NCI-H345 treated with DMSO at 0.1 percent for 48 hours (cell line): Measurements from ENCODE around the gene MTFR1L.

Source experiments
- DNase-seq: peaks from one replicate; lab custom pipeline; 2025; ENCODE audit not compliant: unreplicated experiment; lab: John Stamatoyannopoulos, UW

MTFR1L gene

DNA sequence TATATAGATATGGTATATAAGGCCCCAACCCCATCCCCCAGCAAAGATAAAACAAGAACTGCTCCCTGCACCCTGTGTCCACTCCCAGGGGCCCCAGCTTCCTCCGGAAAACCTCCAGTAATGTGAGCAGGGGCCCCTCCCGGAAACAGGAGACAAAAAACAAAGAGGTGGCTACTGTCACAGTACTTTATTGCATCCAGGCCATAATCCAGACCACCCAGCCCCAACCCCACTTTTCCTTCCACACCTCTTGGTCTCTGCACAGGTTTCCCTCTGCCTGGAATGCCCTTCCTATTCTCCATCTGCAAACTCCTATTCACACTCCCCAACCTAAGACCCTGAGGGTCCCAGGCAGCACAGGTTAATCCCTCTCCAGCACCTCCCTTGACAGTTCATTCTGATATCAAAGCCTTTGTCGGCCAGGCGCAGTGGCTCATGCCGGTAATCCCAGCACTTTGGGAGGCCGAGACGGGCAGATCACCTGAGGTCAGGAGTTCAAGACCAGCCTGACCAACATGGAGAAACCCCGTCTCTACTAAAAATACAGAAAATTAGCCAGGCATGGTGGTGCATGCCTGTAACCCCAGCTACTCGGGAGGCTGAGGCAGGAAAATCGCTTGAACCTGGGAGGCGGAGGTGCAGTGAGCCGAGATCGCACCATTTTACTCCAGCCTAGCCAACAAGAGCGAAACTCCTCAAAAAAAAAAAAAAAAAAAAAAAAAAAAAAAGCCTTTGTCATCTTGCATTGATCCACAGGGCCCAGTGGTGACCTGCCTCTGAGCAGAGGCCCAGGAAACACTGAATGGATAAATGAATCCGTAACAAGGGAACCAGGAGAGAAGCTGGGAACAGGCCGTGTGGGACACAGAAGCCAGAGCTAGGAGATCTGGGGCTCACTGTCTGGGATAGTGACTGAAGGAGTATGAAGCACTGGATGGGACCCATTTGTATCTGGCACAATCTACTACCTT is 41.8 kb downstream of the MTFR1L start:
- DNase-seq = no peak

DNA sequence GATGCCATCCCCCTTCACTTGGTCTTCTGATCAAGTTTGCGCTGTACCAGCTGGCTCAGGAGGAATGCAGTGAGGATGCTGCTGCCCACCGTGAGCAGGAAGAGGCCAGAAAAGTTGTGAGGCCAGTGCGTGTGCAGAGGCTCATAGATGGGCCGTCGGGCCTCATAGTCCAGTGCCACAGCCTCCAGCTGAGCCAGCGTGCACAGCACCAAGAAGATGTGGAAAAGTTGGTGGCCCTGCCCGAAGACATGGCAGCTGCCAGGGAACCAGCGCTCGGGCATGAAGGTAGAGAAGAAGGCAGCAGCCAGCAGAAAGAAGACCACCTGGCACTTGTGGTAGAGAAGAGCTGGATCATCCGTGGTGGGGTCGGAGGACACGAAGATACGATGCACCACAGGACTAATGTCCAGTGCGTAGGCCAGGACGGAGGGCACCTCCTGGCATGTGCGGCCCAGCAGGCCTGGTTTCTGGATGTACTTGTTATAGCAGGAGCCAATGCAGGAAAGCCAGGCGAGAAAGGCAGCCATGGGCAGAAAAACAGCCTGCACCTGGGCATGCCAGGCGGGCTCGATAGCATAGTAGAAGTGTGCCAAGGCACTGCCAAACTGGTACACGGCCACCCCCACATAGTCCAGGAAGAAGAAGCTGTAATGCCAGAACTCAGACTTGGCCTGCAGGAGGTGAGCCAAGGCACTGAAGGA is 43.2 kb downstream of the MTFR1L start:
- no peak for DNase-seq

DNA sequence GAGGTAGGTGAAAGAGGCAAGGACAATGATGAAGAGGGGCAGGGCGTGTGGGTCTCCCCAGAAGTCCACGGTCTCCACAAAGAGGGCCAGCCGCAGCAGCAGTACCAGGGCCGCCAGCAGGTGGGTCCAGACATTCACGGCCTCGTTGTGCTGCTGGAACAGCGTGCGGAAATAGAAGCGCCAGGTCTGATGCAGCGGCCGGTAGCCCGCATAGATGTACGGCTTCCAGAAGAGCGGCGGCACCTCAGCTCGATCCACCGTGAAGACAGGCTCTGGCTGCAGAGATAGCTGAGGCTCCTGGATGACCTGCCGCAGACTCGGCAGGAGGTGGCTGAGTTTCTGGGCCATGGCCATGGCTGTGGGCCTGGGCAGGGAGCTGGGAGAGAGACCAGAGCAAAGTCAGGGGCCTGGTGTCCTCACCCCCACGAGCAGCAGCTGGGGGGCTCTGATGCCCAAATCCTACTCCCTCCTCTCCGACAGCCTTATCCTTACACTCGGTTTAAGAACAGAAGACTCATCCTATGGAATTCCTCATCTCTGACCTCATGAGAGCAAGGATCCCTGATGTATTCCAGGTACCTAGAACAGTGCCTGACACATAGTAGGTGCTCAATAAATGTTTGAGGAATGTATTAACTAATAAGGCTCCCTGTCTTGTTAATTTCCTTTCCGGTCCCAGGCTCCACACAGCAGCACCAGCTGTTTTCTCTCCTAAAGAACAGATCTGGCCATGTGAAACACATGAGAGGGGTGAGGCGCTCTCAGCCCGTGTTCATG is 43.9 kb downstream of the MTFR1L start:
- no peak for DNase-seq

DNA sequence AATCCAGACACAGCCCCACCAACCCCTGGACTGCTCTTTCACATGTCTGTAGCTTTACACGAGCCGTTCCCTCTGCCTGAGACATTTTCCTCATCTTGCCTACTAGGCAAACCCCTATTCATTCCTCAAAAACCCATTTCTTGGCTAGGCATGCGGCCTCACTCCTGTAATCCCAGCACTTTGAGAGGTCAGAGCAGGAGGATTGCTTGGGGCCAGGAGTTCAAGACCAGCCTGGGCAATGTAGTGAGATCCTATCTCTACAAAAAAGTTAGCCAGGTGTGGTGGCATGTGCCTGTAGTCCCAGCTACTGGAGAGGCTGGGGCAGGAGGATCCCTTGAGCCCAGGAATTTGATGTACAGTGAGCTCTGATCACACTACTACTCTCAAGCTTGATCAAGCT is 44.7 kb downstream of the MTFR1L start:
- DNase-seq = no peak

DNA sequence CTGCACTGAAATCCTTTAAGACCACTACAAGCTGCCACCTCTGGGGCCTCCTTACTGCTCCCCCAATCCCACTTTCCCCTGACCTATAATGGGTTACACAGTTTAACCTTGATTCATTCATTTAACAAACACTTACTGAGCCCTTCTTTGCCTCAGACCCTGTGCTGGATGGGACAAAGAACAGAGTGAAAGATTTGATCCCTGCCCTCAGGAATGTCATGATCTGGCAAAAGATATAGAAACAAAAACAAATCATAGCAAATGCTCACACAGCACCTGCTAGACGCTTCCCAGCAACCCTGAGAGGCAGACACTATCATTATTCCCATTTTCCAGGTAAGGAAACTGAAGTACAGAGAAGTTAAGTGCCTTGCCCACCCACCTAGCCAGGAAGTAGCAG is 46.5 kb downstream of the MTFR1L start:
- DNase-seq = no peak

DNA sequence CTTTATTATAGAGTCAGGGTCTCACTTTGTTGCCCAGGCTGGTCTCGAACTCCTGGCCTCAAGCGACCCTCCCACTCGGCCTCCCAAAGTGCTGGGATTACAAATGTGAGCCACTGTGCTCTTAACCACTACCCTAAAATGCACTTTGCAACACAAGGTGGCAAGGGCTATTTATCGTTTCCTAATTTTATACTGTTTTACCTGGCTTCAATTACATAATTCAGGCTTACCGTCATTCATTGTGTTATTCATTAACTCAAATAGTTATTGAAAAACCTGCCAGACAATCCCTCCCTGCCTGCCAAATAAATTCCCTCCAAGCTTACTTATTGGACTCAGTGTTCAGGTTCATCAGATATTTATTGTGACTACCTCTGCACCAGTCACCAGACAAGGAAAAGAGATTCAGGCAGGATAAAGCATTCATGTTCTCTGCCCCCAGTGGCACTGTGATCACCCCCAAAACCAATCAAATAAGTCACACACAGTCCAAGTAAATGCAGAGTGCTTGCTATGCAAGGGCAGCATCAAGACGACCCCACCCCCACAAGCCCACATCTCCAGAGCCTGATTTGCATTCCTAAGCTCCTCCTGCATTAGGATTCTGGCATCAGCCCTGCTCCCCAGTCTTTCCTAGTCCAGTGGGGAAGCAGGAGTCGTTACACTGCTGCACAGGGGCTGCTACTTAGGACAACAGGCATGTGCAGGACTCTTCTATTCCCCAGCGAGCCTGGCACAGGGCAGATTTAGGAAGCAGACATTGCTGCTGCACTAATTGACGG is 47.6 kb downstream of the MTFR1L start:
- no peak for DNase-seq

DNA sequence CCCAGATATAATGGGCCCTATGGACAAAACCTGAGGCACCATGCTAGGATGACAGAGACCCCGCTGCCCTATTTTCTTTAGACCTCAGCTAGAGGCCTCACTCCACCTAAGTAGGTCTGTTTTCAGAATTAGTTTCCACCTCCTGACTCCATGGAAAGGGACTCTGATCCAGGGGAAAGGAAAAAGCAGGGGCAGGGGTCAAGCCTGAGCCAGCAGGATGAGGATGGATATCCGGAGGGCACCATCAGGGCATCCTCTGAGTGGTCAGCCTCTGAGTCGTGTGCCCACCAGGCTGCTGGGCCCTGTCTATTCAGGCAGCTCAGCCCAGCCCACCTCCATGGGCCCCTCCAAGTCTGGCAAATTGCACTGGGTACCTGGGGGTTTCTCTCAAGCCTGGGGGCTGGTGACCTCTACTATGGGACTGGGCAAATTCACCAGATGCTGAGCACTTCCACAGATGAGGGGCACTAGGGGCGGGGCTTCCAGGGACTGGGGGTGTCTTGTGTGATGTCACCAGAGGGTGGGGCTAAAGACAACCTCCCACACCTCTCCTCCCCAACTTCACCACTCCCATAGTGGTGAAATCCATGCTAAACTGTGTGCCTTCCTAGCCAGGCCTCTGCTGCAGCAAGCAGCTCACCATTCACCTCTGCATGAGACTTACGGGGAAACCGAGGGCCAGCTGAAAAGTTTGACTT is 50.3 kb downstream of the MTFR1L start:
- no peak for DNase-seq

DNA sequence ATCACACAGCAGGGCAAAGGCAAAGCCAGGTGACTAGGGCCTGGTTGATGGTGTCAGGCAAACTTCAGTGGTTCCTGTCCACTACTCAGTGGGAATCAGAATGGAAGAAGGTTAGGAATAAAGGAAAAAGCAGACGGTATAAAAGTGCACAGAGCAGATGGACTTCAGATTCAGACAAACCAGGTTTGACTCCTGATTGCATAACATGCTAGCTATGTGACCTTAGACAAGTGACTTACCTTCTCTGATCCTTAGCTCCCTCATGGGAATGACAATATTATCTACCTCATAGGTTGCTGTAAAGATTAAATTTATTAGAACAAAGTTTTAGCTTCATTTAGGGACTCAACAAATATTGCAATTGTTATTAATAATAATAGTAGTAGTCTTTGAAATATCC is 50.9 kb downstream of the MTFR1L start:
- no peak for DNase-seq

DNA sequence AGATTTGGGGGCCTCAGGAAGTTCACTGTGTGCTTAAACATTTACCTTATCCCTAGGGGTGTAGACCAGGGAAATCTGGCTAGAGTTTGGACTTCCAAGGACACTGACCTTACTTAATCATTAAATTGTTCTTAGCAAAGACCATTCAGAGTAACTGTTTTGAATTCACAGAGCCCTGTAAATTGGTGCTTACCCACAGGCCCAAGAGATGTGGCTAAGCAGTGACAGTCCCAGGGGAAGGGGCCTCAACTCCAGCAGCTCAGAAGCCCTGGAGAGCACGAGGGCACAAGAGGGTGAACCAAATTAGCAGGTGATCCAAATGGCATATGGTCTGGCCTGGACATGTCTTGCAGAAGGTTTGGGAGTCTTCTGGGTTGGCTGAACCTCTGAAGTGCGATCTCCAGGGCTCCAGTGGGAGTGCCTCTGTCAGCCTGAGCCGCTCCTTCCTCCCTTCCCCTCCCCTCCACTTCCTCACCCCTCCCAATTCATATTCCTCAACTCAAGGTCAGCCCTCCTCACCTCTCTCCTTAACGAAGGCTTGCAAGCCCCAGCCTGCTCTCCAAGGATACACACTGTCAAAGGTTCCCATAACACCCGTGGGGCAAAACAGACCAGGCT is 51.4 kb downstream of the MTFR1L start:
- no peak for DNase-seq

DNA sequence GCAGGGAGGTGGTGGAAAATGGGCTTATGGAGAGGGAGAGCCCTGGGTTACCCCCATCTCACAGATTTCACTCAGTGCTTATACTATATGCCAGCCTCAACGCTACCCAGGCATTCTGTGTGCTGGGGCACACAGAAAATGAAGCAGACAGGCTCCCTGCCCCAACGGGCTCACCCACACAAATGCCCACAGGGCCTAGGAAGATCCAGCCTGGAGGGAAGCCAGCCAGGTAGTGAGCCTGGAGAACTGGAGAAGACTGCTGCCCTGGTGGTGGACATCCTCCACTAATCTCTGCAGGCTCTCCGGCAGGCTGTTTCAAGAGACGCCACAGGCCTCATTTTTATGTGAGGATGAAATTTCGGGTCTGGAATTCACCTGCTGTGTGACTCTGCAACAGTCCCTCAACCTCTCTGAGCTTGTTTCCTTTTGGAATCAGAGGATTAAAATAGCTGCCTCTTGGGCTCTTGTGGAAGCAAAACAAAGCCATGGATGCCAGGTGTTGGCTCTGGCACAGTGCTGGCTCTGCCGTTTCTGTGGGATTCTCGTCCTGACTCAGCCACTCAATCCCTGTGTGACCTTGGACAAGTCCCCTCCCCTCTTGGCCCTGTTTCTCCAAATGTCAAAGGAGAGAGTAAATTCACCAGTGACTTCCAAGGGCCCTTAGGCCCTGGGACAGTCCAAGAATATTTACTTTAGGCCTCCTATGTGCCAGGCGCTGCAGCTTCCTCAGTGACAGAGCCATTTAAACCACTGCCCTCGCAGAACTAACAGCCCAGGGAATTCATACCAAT is 52.1 kb downstream of the MTFR1L start:
- DNase-seq = no peak

DNA sequence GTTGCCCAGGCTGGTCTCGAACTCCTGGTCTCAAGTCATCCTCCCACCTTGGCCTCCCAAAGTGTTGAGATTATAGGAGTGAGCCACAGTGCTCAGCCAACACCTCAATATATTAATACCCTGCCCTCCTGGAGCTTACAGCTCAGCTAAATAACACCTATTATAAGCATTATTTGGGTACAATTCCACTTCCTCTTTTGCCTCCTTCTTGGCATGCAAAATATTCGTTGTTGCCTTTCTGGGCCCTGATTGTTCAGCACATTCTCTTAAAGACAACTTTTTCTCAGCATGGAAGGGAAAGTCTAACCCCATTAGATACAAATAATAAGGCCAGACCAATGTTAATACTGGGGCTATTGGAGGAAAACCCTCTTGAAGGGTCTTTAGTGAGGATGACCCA is 53.0 kb downstream of the MTFR1L start:
- DNase-seq = no peak

DNA sequence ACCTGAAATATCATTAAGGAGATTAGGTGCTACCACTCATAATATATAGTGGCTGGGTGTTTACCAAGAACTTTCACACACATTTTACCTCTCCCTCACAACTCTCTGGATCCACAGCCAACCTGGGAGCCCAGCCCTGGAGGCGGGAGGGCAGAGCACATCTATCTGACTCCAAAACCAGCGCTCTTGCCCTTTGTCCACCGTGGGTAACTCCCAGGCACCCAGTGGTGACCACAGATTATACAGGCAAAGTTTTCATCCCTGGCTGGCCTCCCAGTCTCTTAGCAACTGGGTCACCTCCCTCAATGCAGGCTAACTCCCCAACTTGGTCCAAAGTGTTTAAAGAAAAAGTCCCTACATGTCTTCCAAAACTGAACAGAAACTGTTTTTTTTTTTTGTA is 53.4 kb downstream of the MTFR1L start:
- no peak for DNase-seq

DNA sequence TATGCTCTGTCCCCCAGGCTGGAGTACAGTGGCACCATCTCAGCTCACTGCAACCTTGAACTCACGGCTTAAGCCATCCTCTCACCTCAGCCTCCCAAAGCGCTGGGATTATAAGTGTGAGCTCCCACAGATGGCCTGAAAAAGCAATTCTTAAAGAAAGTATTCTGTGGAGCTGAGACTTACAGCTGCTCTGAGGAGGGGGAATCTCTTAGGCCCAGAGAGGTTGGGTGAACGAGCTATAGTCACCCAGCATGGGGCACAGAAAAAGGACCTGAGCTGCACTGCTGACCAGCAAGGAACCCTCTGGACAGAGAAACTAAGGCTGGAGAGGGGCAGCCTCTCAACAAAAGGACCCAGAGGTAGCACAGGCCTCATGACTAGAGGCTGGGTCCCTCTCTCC is 54.5 kb downstream of the MTFR1L start:
- DNase-seq = no peak

DNA sequence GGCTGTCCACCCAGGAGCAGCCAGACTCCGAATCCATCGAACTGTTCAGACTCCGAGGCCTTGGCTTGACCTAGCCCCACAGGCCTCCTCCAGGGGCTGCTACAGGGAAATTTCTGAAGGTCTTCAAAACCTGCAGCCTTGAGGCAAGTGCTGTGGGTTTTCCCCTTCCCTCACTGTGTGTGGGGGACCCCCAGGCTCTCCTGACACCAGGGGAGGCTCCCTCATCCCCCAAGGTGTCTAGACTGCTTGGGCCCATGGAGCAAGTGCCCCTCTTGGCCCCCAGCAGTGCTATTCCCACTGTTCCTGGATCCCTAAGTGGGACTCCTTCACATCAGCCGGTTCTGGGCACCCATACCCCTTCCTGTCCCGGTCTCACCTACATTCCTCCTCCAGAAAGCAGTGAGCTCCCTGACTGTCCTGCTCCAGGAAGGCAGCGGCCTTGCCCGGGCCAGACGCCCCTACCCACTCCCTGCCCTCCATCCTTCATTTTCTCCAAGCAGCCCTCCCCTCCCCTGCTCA is 54.9 kb downstream of the MTFR1L start:
- DNase-seq = no peak

DNA sequence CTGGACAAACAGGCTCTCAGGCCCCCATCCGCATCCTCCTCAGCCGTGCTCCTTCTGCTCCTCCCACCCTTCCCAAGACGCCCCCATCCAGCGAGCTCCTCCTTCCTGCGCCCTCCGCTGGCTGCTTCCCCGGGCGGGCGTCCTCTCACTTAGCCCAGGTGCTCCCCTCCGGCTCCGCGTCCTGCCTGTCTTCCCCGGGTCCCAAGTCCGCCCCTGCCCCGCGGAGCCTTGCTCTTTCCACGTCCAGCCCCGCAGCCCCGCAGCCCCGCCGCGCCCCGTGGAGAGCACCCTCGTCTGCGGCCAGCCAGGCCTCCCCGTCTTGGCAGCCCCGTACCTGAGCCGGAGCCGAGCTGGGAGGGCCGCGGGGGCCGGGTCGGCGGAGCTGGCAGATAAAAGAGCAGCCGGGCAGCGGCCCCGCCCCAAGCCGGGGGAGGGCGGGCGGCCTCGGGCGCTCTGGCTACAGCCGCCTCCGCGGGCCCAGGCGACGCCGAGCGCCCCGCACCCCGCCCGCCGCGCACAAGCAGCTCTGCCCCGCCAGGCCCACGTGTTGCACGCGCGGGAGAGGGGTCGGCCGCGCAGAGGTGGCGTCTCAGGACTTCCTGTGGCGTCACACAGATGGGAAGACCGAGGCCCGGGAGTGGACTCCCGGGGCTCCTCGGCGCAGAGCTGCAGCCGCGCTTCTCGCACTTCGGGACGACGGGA is 55.6 kb downstream of the MTFR1L start, which contains the start of gene PAQR7:
PAQR7 (minus strand) TSS at position 555 of the 702 bp plus-strand sequence. CDS start 11,869 bp downstream, outside the sequence.
- DNase-seq = no peak

DNA sequence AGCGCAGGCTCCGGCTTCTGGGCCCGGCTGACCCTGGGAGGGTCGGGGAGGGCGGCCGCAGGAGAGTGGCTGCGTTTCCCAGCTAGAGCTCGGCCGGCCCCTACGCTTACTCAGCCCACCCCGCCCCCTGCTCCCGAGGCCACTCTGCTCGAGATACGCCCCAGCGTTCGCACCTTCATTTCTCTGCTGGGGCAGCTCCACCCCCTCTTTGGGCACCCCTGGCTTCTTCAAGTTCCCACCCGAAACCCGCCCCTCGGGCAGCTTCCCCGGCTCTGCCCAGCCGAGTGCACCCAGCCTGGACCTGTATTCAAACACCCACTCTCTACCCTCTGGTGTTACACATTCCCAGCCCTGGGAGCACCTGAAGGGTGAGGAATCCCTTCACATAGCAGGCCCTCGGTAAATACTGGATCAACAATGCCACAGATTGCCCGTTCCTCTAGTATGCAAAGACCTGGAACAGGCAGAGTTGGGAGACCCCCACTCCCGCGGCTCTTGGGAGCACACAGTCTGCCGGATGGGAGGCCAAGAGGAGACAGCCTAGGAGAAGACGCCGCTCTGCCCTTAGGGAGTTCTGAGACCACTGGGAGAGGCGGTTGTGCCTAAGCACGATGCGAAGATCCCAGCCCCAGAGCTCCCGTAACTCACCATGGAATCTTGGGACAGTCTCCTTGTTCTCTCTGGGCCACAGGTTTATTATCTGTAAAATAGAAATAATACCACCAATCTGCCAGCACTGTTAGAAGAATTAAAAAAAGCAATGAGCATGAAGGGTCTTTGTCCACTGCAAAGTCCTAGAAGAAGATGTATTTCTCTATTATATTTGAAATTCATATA is 56.3 kb downstream of the MTFR1L start:
- DNase-seq = no peak

DNA sequence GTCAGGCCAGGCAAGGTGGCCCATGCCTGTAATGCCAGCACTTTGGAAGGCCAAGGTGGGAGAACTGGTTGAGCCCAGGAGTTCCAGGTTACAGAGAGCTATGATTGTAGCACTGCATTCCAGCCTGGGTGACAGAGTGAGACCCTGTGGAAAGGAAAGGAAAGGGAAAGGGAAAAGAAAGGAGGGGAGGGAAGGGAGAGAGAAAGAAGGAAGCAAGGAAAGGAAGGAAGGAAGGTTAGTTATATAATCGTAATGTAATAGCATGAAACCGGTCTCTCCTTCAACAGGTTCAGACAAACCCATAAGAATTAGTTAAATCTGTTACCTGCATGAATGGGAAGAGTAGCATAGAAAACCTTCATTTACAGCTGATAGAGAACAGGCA is 56.9 kb downstream of the MTFR1L start:
- no peak for DNase-seq
